ENCODE results near the gene PIWIL4.
"Not testable (repeated sequence)": the region's sequence is repeated elsewhere in the genome, so short reads cannot be mapped to it uniquely, and the experiment has no call there.

The PIWIL4 gene

DNA sequence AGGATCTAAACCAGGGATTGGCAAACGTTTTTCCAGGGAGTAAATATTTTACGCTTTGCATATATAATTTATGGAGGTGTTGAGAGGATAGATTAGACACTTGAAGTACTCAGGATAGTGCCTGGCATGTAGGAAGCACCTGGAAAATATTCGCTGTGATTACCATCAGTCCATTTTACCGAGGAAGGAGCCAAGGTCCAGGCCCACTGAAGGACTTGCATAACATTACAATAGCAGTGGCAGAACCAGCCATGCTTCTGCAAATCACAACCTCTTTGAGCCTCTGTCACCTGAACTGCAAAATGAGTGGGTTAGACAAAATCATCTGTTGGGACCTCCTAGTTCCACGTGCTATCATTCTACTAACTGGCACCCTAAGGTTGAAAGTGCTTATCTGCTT is 18.0 kb upstream of the PIWIL4 start:
- FAIRE-seq: no peak

DNA sequence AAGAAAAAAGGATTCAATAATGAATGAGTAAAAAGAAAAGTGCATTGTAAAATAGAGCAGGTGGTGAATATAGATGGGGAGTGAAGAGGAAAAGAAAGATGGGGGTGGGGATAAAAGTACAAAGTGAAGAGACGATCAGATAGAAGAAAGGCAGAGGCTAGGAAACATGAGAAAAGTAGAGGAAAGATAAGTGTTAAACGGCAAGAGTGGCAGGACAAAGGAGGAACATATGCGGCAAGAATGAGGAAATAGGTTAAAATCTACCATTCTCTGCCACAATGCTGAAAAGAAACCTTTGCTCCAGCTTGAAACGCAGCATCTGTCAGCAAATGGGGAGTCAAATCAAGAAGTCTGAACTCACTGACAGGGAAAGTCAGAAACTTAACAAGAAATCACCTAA is 16.7 kb upstream of the PIWIL4 start:
- no peak for FAIRE-seq

DNA sequence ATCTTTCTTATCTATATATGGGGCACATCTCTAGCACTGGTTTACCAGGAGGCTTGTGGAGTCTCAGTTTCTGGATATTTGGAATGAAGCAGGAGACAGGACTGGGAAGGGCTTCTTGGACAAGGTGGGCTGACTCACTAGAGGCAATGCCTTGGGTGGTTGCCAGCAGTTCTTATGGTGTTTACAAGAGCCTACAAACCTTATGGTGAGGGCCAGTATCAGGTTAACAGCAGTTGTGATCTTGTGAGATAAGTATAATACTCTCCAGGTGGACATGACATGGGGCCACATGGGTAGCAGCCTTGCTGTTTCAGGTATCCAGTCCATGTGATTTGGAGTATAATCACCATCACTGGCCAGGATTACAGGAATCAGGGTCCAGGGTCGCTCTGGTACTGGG is 13.2 kb upstream of the PIWIL4 start:
- no peak for FAIRE-seq

DNA sequence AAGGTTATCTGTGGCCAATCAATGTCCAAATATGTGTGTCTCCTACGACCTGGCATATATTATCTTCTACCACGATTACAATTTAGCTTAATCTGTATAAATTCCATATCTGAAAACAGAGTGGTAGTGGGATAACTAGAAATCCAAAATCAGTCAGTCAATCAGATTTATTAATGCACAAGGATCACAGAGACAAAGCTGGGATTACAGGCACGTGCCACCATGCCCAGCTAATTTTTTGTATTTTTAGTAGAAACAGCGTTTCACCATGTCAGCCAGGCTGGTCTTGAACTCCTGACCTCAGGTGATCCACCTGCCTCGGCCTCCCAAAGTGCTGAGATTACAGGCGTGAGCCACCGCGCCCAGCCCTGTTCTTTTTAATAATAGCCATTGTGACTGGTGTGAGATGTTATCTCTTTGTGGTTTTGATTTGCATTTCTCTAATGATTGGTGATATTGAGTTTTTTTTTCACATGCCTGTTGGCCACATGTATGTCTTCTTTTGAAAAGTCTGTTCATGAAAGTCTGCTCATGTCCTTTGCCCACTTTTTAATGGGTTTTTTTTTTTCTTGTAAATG is 11.3 kb upstream of the PIWIL4 start:
- FAIRE-seq: not testable (repeated sequence)

DNA sequence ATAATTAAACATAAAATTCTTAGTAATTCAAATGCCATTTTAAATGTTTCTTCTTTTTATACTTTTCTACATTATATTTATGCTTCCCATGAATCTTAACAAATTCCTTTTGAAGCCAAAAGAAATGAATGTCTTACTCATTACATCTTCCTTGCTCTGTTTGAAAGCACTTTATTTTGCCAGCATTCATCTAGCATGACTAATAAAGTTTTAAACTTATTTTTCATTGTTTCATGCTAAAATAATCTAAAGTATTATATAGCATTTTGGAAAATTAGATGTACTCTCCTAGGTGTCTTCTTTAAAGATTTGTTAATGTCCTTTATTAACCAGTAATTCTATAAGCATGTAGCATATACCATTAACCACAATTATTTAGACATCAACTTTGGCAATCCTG is 9.7 kb upstream of the PIWIL4 start:
- no peak for FAIRE-seq

DNA sequence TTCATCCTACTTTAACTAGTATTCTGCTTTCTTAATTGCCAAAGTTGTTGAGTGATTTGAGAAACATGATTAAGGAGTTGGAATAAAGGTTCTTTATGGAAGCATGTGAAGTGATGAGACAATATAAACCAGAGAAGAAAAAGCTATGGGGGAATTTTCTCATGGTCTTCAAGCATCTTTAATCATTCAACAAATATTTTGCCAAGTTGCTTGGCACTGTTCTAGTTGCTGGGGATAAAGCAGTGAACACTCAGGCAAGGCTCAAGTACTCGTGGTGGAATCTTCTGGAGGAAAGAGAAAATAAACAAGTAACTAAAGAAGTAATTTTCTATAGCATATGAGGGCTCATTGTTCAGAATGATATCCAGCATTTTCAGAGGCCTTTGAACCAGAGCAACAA is 9.2 kb upstream of the PIWIL4 start:
- FAIRE-seq: no peak

DNA sequence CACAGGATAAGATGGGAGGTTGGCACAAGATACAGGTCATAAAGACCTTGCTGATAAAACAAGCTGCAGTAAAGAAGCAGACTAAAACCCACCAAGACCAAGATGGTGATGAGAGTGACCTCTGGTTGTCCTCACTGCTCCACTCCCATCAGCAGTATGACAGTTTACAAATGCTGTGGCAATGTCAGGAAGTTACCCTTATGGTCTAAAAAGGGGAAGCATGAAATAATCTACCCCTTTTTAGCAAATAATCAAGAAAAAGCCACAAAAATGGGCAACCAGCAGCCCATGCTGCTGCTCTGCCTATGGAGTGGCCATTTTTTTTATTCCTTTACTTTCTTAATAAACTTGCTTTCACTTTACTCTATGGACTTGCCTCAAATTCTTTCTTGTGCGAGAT is 8.7 kb upstream of the PIWIL4 start:
- no peak for FAIRE-seq

DNA sequence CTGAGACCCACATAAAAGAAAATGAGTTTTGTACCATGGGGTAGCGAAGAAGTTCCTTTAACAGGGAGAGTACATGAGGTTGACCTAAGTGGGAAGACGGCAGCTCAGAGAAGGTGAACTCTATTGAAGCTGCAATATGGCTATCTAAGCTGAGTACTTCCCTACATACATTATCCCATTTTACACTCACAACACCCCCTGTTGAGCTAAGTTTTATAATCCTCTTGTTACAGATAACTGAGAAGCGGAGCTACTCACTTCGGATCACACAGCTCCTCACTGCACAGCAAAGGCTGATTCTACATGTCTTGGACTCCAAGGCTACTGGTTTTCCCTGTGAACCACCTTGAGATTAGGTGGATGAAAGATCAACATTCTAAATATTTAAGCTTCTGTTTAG is 8.2 kb upstream of the PIWIL4 start:
- no peak for FAIRE-seq

DNA sequence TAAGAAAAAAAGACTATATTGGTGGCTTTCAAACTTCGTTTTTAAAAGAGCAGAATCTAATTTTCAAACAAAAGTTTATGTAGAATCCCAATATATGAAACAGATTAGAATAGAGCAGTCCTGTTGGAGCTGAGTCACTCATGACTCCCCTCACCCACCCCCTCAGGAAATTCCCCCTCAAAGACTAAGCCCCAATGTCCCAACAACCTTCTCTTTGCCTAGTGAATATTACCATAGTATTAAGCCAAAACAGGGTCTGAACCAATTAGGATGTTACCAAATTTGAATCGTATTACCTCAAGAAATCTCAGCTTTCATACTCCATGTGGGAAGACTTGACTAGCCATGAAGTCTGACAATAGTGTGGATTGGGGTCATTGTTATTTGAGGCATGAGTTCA is 7.8 kb upstream of the PIWIL4 start:
- no peak for FAIRE-seq

DNA sequence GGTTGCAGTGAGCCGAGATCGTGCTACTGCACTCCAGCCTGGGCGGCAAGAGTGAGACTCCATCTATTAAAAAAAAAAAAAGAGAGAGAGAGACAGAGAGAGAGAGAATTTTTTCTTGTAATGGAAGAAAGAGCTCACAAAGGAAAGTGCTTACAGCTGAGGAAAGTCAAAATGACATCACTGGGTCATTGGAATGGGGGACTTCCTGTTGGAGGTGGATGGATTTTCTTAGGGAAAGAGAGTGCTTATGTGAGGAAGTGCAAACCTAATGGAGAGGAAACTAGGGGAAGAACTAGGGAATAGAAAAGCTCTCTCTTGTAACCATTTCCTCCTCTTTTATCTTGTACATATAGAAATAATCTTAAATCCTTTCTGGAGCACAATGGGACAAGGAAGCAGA is 6.3 kb upstream of the PIWIL4 start:
- FAIRE-seq: no peak

DNA sequence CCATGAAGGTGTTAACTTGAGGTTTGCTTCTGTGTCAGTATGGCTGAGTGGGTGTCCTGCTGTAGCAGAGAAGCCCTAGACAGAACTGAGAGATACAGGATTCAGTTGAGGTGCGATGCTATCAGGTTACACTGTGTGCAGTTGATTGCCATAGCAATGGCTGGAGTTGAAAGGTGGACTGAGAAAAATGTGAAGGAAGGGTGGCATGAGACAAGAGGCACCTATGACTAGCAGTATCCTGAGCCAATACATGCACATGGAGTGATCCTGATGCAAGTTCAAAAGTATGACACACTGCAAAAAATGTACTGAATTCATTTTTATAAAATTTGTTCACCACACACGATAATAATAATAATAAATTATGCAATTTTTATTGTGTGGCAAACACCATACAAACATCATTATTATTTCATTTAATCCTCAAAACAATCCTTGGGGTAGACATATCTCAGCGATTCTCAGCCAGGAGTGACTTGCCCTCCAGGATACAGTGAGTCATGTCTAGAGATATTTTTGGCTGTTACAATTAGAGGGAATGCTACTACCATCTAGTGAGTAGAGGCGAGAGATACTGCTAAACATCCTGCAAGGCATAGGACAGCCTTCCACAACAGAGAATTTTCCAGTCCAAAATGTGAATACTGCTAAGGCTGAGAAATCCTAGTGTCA is 3.9 kb upstream of the PIWIL4 start:
- no peak for FAIRE-seq

DNA sequence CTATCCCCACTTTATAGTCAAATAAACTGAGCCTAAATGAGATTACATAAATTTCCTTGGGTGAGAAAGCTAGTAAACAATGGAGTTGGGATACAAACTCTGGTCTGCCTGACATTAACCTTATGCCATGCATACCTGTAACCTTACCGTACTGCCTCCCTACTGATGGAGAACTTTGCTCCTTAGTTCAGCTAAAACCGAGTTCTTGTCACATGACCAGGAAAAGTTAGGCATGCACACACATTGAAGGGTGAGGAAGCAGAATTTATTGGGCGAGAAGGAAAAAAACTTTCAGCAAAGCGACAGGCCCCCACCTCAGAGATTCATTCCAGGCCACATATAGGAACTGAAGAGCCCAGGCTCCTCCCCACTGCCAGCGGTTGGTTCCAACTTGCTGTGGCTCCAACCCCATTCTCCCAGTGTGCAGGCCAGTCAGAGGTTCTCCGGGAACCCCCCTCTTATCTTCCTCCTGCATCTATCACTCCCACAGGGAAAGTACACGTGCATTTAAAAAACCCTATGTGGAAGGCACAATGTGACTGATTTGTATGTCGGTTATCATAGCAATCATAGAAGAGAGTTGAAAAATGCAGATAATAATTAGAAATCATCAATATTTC is 3.2 kb upstream of the PIWIL4 start:
- FAIRE-seq: no peak

DNA sequence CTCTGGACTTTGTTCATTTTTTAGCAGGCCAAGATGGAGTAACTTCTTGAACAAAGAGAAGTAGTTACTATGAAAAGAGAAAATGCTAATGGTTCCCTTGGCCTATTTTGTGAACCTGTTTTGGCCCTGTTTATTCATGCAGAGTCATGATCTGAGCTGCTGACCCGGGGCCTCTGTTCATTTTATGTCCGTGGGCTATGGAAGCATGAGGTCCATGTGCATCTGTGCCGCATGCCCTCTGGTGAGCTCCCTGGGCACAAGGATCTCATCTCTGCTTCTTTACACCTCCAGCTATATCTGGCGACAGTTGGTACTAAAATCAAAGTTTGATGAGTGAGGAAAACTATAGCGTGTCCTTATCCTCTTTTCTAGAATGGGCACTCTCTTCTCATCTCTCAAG is 1.0 kb downstream of the PIWIL4 start:
- no peak for FAIRE-seq

DNA sequence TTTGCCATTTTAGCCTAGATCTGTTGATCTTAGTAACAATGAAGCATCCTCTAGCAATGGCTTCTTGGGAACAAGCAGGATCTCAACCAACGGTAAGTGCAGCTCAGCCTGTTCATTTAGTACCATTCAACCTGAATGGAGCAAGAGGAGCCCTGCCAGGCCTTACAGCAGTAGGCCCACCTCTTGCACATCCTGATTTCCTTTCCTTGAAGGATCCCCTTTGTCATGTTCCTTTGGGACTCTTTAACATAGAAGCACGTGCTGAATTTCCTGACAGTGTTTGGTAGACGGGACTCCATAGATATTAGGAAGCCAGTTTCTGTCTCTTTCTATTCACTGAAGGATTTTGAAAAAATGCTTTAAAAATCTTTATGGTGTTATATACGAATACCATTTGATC is 1.5 kb downstream of the PIWIL4 start:
- no peak for FAIRE-seq

DNA sequence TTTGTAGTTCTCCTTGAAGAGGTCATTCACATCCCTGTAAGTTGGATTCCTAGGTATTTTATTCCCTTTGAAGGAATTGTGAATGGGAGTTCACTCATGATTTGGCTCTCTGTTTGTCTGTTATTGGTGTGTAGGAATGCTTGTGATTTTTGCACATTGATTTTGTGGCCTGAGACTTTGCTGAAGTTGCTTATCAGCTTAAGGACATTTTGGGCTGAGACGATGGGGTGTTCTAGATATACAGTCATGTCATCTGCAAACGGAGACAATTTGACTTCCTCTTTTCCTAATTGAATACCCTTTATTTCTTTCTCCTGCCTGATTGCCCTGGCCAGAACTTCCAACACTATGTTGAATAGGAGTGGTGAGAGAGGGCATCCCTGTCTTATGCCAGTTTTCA is 5.8 kb downstream of the PIWIL4 start:
- FAIRE-seq: not testable (repeated sequence)

DNA sequence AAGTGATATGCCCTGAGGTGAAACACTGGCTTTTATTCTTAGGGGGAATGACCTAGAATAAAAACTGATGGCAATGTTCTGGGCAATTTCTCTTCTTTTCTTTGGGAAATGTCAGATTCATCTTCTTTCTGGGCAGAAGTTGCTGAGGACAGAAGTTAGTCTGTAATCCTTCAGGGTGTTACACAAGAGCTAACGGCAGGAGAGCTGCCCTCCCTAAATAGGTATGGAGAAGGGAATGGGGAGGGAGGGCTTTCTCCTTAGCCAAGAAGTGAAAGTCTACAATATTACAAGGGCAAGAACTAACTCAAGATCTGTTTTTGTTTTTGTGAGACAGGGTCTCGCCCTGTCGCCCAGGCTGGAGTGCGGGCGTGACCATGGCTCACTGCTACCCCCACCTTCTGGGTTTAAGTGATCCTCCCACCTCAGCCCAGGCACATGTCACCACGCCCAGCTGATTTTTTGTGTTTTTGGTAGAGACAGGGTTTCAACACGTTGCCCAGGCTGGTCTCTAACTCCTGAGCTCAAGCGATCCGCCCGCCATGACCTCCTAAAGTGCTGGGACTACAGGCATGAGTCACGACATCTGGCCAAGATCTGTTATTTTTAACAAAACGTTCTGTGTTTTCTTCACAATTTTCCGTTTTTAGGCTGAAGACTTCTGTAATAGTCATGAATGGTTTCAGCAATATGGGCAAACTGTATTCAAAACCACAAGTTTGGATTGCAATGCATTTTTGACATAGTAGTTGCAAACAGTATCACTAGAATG is 7.2 kb downstream of the PIWIL4 start:
- no peak for FAIRE-seq

DNA sequence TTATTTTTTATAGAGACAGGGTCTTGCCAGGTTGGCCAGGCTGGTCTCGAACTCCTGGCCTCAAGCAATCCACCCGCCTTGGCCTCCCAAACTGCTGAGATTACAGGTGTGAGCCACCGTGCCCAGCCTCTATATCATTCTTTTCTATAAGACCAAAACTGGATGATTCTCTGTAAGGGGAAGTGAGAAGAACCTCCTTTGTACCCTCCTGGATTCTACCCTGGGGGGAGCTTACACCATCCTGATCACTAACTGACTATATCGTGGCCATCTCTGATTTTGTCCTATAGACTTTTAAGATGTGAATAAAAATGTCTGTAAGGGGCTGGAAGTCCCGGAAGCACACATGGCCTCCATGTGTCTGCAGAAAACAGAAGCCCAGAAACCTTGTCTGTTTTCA is 9.1 kb downstream of the PIWIL4 start:
- FAIRE-seq: no peak

DNA sequence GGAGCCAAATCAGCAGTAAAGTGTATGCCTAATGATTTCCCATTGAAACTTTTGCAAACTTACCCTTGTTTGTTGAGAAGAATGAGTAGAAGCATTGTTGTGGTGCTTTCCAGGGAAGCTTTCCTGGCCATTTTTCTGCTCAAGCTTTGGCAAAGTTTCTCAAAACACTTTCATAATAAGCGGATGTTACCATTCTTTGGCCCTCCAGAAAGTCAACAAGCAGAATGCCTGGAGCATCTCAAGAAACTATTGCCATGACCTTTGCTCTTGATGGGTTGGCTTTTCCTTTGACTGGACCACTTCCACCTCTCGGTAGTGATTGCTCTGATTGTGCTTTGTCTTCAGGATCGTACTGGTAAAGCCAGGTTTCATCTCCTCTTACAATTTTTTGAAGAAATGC is 10.7 kb downstream of the PIWIL4 start:
- FAIRE-seq: peak; percentile 64

DNA sequence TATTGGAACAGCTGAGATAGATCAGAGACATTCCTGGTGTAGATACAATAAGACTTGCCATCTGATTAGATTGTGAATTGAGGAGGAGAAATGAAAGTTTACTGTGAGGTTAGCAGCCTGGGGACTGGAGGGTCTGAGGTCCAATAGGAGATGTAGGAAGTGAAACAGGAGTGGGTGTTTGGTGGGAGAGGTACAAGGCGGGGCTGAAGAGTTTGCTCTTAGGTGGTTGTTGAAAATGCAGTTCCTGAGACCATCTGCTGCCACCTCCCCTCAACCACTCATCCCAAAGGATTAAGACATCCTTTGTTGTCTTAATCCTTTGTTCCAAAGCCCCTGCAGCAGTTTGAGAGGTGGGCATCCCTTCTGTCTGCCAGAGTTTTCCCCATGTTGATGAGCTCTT is 14.8 kb downstream of the PIWIL4 start:
- no peak for FAIRE-seq

DNA sequence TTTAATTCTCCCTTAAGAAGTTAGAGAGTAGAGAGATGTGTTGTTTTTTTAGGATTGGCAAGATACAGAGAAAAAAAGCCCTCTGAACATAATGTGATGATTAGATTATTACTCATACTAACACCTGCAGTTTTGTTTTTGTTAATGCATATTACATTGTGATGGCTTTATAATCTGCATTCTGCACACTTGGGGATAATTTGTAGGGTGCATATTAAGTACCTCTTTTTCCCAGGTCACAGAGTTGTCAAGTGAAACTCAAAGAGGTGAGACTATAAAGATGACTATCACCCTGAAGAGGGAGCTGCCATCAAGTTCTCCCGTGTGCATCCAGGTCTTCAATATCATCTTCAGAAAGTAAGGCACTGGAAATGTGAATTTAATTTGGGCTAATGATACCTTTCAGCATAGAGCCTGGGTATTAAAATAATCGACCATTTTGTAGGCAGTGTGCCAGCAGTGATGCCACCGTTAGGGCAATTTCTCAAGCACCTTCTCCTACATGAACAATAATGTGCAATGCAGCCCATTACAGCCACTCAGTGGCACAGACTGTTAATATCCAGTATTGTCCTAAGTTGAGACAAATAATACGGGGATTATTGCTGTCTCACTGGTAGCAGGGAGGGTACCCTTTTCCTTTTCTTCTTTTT is 16.2 kb downstream of the PIWIL4 start:
- no peak for FAIRE-seq

DNA sequence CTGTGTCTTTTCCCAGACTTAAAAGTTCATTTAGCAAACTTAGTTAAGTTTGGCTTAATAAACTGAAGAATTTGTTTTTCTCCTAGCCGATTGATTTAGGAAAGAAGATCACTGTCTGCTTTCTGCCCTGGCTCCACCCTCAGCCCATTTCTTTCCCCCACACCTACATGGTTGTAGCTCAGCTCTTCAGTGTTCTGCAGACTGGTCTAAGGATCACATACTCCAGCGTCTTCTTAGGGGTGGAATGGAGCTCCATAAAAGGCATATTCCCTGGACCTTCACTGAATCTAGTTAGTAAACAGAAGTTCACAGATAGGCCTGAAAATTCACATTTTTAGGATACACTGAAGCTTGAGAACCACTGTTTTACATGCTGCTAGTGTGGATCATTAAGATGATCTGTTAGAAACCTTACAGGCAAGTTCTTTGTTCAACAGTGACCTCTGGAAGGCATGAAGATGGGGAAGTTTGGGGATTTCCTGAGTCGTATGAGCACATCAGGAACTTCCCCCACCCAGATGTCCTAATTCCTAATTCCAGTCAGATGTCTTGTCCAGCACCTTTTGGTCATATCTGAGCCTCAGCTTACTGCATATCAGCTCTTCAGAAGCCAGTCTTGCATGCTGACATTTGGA is 16.8 kb downstream of the PIWIL4 start:
- FAIRE-seq: no peak

DNA sequence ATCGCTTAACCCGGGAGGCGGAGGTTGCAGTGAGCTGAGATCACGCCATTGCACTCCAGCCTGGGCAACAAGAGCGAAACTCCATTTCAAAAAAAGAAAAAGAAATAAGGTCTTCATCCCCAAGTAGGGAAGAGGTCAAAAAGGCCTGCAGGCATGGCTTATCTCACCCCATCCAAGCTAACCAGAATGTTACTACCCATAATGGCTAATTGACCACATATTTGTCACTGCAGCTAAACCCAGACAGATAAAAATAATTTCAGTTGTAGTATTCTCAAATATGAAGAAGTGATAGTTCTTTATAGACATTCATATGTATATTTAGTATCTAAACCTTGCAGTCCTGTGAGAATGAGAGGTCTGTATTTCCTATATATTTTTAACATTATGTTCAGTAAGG is 17.8 kb downstream of the PIWIL4 start:
- no peak for FAIRE-seq

DNA sequence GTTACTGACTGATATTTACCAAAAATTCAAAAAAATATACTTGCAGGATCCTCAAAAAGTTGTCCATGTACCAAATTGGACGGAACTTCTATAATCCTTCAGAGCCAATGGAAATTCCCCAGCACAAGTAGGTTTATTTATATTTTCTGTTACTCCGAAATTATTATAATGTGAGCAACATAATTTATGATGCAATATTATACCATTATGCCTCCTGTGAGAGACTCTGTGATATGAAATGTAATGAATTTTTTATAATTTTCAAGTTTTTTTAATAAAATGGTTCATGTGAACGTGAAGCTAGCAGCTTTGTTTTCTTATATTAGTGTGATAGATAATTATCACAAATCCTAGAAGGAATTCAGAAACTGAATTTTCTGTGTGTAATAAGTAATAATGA is 18.2 kb downstream of the PIWIL4 start:
- FAIRE-seq: no peak

All from endometrium (tissue), 2 donors.